ENCODE results near the gene ALKBH6. TPM values are rescaled to one million over a fixed set of nuclear protein-coding genes. Genes with fewer than 3 reads are reported as not detected.

ALKBH6 gene
- total and polyA plus RNA-seq, 2 experiments from 2014 or later = 52.2 to 66.9 TPM

- peak; percentile 73 to 91 for DNase-seq (ENCODE audit: low read depth in 1 of 2, low spot score in 1 of 2)
- Histone ChIP-seq H3K36me3 (no peaks in the 10 kb centered on the region), H3K9me3 (ENCODE audit: low read depth) (no peaks in the 10 kb centered on the region), H3K4me3 (no peak overlapping the region), H3K27ac (no peak overlapping the region), H3K27me3 (peaks cover 38% of the 10 kb centered on the region), H3K4me1 (ENCODE audit: low read depth) (no peaks in the 10 kb centered on the region)
- no peak for TF ChIP-seq CTCF (IDR thresholded peaks at IDR 0.05; ENCODE audit: low read depth, low read length)
Measured at GRCh38 chr19:35963514-35963913, 50.5 kb downstream of the ALKBH6 start.

- Histone ChIP-seq H3K4me3 (no peak overlapping the region), H3K27ac (no peak overlapping the region), H3K4me1 (ENCODE audit: low read depth) (no peaks in the 10 kb centered on the region), H3K9me3 (ENCODE audit: low read depth) (no peaks in the 10 kb centered on the region), H3K36me3 (no peaks in the 10 kb centered on the region), H3K27me3 (peaks cover 54% of the 10 kb centered on the region)
- TF ChIP-seq CTCF (IDR thresholded peaks at IDR 0.05; ENCODE audit: low read depth, low read length) = no peak
- DNase-seq (ENCODE audit: low read depth in 1 of 2, low spot score in 1 of 2) = no peak
Measured at GRCh38 chr19:35960432-35960972, 53.5 kb downstream of the ALKBH6 start.

- DNase-seq (ENCODE audit: low read depth in 1 of 2, low spot score in 1 of 2) = no peak
- H3K4me3 ChIP-seq = no peak overlapping the region
Measured at GRCh38 chr19:35959968-35960320, 54.1 kb downstream of the ALKBH6 start.

More at GRCh38 chr19:35959968-35960320, 54.1 kb downstream of the ALKBH6 start:
- TF ChIP-seq CTCF (IDR thresholded peaks at IDR 0.05; ENCODE audit: low read depth, low read length) = no peak
- Histone ChIP-seq H3K27ac (no peak overlapping the region), H3K36me3 (no peaks in the 10 kb centered on the region), H3K9me3 (ENCODE audit: low read depth) (no peaks in the 10 kb centered on the region), H3K27me3 (peaks cover 54% of the 10 kb centered on the region), H3K4me1 (ENCODE audit: low read depth) (no peaks in the 10 kb centered on the region)

Other genes with a start within 250 kb of the ALKBH6 start
- gene ARHGAP33, start 238.6 kb downstream of the ALKBH6 start, total RNA-seq = 10.9 and 47.4 TPM in 2 replicates
- 16.1 and 31.9 TPM in 2 replicates for gene ARHGAP33, start 238.6 kb downstream of the ALKBH6 start, polyA plus RNA-seq
- gene PRODH2, start 201.4 kb downstream of the ALKBH6 start, total RNA-seq = 0.09 TPM in 1 of 2 replicates, not detected in the other
- not detected in 2 replicates for gene PRODH2, start 201.4 kb downstream of the ALKBH6 start, polyA plus RNA-seq
- gene NPHS1, start 161.7 kb downstream of the ALKBH6 start, total RNA-seq = 1.1 and 1.3 TPM in 2 replicates
- 0.37 TPM in 1 of 2 replicates, not detected in the other for gene NPHS1, start 161.7 kb downstream of the ALKBH6 start, polyA plus RNA-seq
- 3.5 and 4.2 TPM in 2 replicates for gene KIRREL2, start 157.3 kb downstream of the ALKBH6 start, total RNA-seq
- gene KIRREL2, start 157.3 kb downstream of the ALKBH6 start, polyA plus RNA-seq = 3.2 and 3.7 TPM in 2 replicates
- 126 and 134 TPM in 2 replicates for gene APLP1, start 145.6 kb downstream of the ALKBH6 start, total RNA-seq
- 117 and 157 TPM in 2 replicates for gene APLP1, start 145.6 kb downstream of the ALKBH6 start, polyA plus RNA-seq
- gene NFKBID, start 113.7 kb downstream of the ALKBH6 start, total RNA-seq = 3.7 and 5.1 TPM in 2 replicates
- 6.4 and 8.5 TPM in 2 replicates for gene NFKBID, start 113.7 kb downstream of the ALKBH6 start, polyA plus RNA-seq
- gene HCST, start 111.7 kb downstream of the ALKBH6 start, total RNA-seq = 2.5 TPM in 1 of 2 replicates, not detected in the other
- 2.1 and 2.4 TPM in 2 replicates for gene HCST, start 111.7 kb downstream of the ALKBH6 start, polyA plus RNA-seq
- 2.9 TPM in 1 of 2 replicates, not detected in the other for gene TYROBP, start 105.9 kb downstream of the ALKBH6 start, total RNA-seq
- gene TYROBP, start 105.9 kb downstream of the ALKBH6 start, polyA plus RNA-seq = 0.79 TPM in 1 of 2 replicates, not detected in the other
- 13.4 and 14.3 TPM in 2 replicates for gene LRFN3, start 77.8 kb downstream of the ALKBH6 start, total RNA-seq
- 10.3 and 16.0 TPM in 2 replicates for gene LRFN3, start 77.8 kb downstream of the ALKBH6 start, polyA plus RNA-seq
- 49.6 and 58.0 TPM in 2 replicates for gene SDHAF1, start 19.0 kb downstream of the ALKBH6 start, total RNA-seq
- 31.9 and 36.2 TPM in 2 replicates for gene SDHAF1, start 19.0 kb downstream of the ALKBH6 start, polyA plus RNA-seq
- gene SYNE4, start 5.4 kb downstream of the ALKBH6 start, total RNA-seq = 6.2 and 6.3 TPM in 2 replicates
- gene SYNE4, start 5.4 kb downstream of the ALKBH6 start, polyA plus RNA-seq = 8.7 and 11.4 TPM in 2 replicates
- 7.1 and 10.9 TPM in 2 replicates for gene CLIP3, start 18.7 kb upstream of the ALKBH6 start, total RNA-seq
- gene CLIP3, start 18.7 kb upstream of the ALKBH6 start, polyA plus RNA-seq = 18.9 and 26.4 TPM in 2 replicates
- gene THAP8, start 40.1 kb upstream of the ALKBH6 start, total RNA-seq = 18.9 and 37.0 TPM in 2 replicates
- gene THAP8, start 40.1 kb upstream of the ALKBH6 start, polyA plus RNA-seq = 24.8 and 32.5 TPM in 2 replicates
- gene WDR62, start 40.7 kb upstream of the ALKBH6 start, total RNA-seq = 3.9 and 13.4 TPM in 2 replicates
- 2.1 and 9.1 TPM in 2 replicates for gene WDR62, start 40.7 kb upstream of the ALKBH6 start, polyA plus RNA-seq
- gene OVOL3, start 96.9 kb upstream of the ALKBH6 start, total RNA-seq = not detected in 2 replicates
- 0.36 TPM in 1 of 2 replicates, not detected in the other for gene OVOL3, start 96.9 kb upstream of the ALKBH6 start, polyA plus RNA-seq
- 64.5 and 130 TPM in 2 replicates for gene POLR2I, start 100.7 kb upstream of the ALKBH6 start, total RNA-seq
- gene POLR2I, start 100.7 kb upstream of the ALKBH6 start, polyA plus RNA-seq = 224 and 229 TPM in 2 replicates
- 177 and 261 TPM in 2 replicates for gene TBCB, start 101.3 kb upstream of the ALKBH6 start, total RNA-seq
- 202 and 268 TPM in 2 replicates for gene TBCB, start 101.3 kb upstream of the ALKBH6 start, polyA plus RNA-seq
- gene CAPNS1, start 125.9 kb upstream of the ALKBH6 start, total RNA-seq = 198 and 384 TPM in 2 replicates
- gene CAPNS1, start 125.9 kb upstream of the ALKBH6 start, polyA plus RNA-seq = 294 and 413 TPM in 2 replicates
- gene COX7A1, start 138.2 kb upstream of the ALKBH6 start, total RNA-seq = 1.2 TPM in 1 of 2 replicates, not detected in the other
- 1.4 and 6.5 TPM in 2 replicates for gene COX7A1, start 138.2 kb upstream of the ALKBH6 start, polyA plus RNA-seq
- 1.2 and 2.5 TPM in 2 replicates for gene ZNF565, start 200.5 kb upstream of the ALKBH6 start, total RNA-seq
- gene ZNF565, start 200.5 kb upstream of the ALKBH6 start, polyA plus RNA-seq = 3.8 and 4.4 TPM in 2 replicates
- gene ZNF146, start 200.9 kb upstream of the ALKBH6 start, total RNA-seq = 57.4 and 83.4 TPM in 2 replicates
- gene ZNF146, start 200.9 kb upstream of the ALKBH6 start, polyA plus RNA-seq = 39.8 and 57.0 TPM in 2 replicates